GM21423 (cell line): ENCODE results near the gene RALY.

Experiments used
- ATAC-seq: cut with Tn5 transposase; IDR thresholded peaks from one replicate; pipeline ENCODE4 v1.9.1; 2021; ENCODE audit warnings: mild to moderate bottlenecking, moderate library complexity; ENCODE audit not compliant: unreplicated experiment

Gene RALY

GRCh38 chr20:34045930-34046725, 52.4 kb downstream of the RALY start:
- ATAC-seq, result no peak

GRCh38 chr20:34047010-34047687, 53.4 kb downstream of the RALY start:
- no peak for ATAC-seq

GRCh38 chr20:34047917-34048316, 54.2 kb downstream of the RALY start:
- ATAC-seq, result no peak

- no peak for ATAC-seq
Observed at GRCh38 chr20:34049389-34049788, 55.7 kb downstream of the RALY start.

GRCh38 chr20:34049897-34050695, 56.4 kb downstream of the RALY start:
- ATAC-seq, result no peak

- ATAC-seq, result no peak
Observed at GRCh38 chr20:34052414-34052813, 58.7 kb downstream of the RALY start.

GRCh38 chr20:34055290-34055689, 61.6 kb downstream of the RALY start:
- no peak for ATAC-seq

GRCh38 chr20:34058831-34059230, 65.1 kb downstream of the RALY start:
- ATAC-seq, result no peak

GRCh38 chr20:34060970-34061369, 67.3 kb downstream of the RALY start:
- ATAC-seq, result no peak

GRCh38 chr20:34061695-34062094, 68.0 kb downstream of the RALY start:
- peak; percentile 51 for ATAC-seq

GRCh38 chr20:34062570-34063482, 69.1 kb downstream of the RALY start:
- ATAC-seq, result no peak

GRCh38 chr20:34064286-34064685, 70.6 kb downstream of the RALY start:
- no peak for ATAC-seq

- no peak for ATAC-seq
Observed at GRCh38 chr20:34065260-34065659, 71.5 kb downstream of the RALY start.

GRCh38 chr20:34066476-34067090, 72.9 kb downstream of the RALY start:
- ATAC-seq, result no peak

- ATAC-seq, result no peak
Observed at GRCh38 chr20:34068001-34068400, 74.3 kb downstream of the RALY start.

GRCh38 chr20:34069341-34070078, 75.8 kb downstream of the RALY start:
- ATAC-seq, result peak; percentile 57

- ATAC-seq, result no peak
Observed at GRCh38 chr20:34070079-34070439, 76.3 kb downstream of the RALY start.

- ATAC-seq, result no peak
Observed at GRCh38 chr20:34070859-34071258, 77.1 kb downstream of the RALY start.

- no peak for ATAC-seq
Observed at GRCh38 chr20:34072076-34072475, 78.4 kb downstream of the RALY start.

GRCh38 chr20:34072778-34073177, 79.1 kb downstream of the RALY start:
- no peak for ATAC-seq
